Measurements from ENCODE around the gene HCK. TPM values are rescaled to one million over a fixed set of nuclear protein-coding genes. Genes with fewer than 3 reads are reported as not detected.

The HCK gene
- total RNA-seq, 1 experiment from 2014 or later = 1.3 TPM

DNA sequence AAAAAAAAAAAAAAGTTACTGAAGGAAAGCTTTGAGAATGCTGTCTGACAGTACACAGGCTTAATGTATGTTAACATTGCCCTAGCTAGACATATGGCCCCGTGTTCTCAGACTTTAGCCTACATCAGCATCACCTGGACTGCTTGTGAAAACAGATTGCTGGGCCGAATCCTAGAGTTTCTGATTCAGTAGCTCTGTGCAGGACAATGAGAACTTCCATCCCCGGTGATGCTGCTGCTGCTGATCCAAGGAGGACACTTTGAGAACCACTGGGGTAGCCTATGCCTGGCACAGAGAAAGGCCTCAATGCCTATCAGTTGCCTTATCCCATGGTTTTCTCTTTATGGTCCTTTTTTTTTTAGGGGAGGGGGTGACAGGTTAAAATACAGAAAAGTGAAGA lies 1.6 kb downstream of the HCK start:
- Mint-ChIP-seq H3K9me3 (no peaks in the 10 kb centered on the region), H3K27me3 (ENCODE audit: low read depth) (peaks cover 60% of the 10 kb centered on the region), H3K4me3 (no peak overlapping the region), H3K36me3 (no peaks in the 10 kb centered on the region), H3K27ac (no peak overlapping the region), H3K4me1 (peaks cover 17% of the 10 kb centered on the region)
- CTCF ChIA-PET = interaction anchor here (1.1 to 1.8 kb wide), 5 partner anchors 22 to 201 kb away, joined by 3 to 10 read pairs (median 4); no protein-coding TSS in a partner anchor
- POLR2A ChIA-PET = no interaction called here
- DNase-seq (ENCODE audit: low spot score) (no peak), ATAC-seq (no peak)
- TF ChIP-seq, protein P1, sequence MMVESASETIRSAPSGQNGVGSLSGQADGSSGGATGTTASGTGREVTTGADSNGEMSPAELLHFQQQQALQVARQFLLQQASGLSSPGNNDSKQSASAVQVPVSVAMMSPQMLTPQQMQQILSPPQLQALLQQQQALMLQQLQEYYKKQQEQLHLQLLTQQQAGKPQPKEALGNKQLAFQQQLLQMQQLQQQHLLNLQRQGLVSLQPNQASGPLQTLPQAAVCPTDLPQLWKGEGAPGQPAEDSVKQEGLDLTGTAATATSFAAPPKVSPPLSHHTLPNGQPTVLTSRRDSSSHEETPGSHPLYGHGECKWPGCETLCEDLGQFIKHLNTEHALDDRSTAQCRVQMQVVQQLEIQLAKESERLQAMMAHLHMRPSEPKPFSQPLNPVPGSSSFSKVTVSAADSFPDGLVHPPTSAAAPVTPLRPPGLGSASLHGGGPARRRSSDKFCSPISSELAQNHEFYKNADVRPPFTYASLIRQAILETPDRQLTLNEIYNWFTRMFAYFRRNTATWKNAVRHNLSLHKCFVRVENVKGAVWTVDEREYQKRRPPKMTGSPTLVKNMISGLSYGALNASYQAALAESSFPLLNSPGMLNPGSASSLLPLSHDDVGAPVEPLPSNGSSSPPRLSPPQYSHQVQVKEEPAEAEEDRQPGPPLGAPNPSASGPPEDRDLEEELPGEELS (CRISPR knock-in tag; IDR thresholded peaks at IDR 0.05) = no peak
- TF ChIP-seq ZNF532 (CRISPR knock-in tag; IDR thresholded peaks at IDR 0.05; ENCODE audit: borderline replicate concordance) (no peak), JUN (CRISPR knock-in tag; IDR thresholded peaks at IDR 0.05) (no peak), IRF1 (CRISPR knock-in tag; IDR thresholded peaks at IDR 0.05) (no peak), ELF4 (CRISPR knock-in tag; IDR thresholded peaks at IDR 0.05; ENCODE audit: low read depth) (no peak), CDX4 (CRISPR knock-in tag; IDR thresholded peaks at IDR 0.05; ENCODE audit: borderline replicate concordance) (no peak), ZNF219 (CRISPR knock-in tag; IDR thresholded peaks at IDR 0.05; ENCODE audit: borderline replicate concordance) (no peak), ATF1 (CRISPR knock-in tag; IDR thresholded peaks at IDR 0.05) (no peak), GRHL2 (CRISPR knock-in tag; IDR thresholded peaks at IDR 0.05; ENCODE audit: insufficient replicate concordance, severe bottlenecking) (no peak), FOXP1 (CRISPR knock-in tag; IDR thresholded peaks at IDR 0.05; ENCODE audit: borderline replicate concordance) (no peak), FOXJ3 (CRISPR knock-in tag; IDR thresholded peaks at IDR 0.05; ENCODE audit: borderline replicate concordance) (no peak), USF1 (CRISPR knock-in tag; IDR thresholded peaks at IDR 0.05) (no peak), CBFB (CRISPR knock-in tag; IDR thresholded peaks at IDR 0.05; ENCODE audit: low read depth) (no peak)
- TF ChIP-seq, protein P2, sequence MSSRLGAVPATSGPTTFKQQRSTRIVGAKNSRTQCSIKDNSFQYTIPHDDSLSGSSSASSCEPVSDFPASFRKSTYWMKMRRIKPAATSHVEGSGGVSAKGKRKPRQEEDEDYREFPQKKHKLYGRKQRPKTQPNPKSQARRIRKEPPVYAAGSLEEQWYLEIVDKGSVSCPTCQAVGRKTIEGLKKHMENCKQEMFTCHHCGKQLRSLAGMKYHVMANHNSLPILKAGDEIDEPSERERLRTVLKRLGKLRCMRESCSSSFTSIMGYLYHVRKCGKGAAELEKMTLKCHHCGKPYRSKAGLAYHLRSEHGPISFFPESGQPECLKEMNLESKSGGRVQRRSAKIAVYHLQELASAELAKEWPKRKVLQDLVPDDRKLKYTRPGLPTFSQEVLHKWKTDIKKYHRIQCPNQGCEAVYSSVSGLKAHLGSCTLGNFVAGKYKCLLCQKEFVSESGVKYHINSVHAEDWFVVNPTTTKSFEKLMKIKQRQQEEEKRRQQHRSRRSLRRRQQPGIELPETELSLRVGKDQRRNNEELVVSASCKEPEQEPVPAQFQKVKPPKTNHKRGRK (CRISPR knock-in tag; IDR thresholded peaks at IDR 0.05; ENCODE audit: borderline replicate concordance) = no peak
- TF ChIP-seq, protein P3, sequence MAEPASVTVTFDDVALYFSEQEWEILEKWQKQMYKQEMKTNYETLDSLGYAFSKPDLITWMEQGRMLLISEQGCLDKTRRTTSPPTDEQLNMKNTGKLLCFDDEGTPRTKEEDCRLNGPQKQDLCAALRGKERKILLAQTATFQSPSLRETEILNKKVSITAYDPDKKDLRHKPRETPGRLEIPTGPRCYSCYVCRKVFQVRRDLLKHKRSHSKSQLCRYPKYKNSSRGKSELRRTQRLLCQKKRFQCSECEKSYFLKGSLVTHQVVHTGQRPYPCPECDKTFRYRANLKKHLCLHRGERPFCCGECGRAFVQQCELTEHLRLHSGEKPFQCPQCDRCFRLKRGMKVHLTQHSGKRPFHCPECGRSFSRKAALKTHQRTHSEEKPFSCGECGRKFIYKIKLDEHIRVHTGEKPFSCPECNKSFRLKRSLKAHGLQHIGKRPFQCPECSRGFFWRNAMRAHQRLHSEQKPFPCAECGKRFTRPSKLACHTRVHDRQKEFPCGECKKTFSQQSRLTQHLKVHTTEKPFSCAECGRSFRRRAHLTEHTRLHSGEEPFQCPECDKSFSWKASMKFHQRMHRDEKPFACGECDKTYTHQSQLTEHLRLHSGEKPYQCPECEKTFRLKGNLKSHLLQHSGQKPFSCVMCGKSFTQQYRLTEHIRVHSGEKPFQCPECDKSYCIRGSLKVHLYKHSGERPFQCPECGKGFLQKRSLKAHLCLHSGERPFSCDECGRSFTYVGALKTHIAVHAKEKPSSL (CRISPR knock-in tag; conservative IDR thresholded peaks at IDR 0.05) = no peak

Measured in WTC11 (cell line).